NCI-H446 (cell line): Measurements from ENCODE around the gene CREB3L4.

ENCODE experiments used
- DNase-seq, 2 experiments: peaks; one replicate each; lab custom pipeline; 2025; lab: John Stamatoyannopoulos, UW

Gene CREB3L4

GRCh38 chr1:153936011-153936802 is 31.5 kb upstream of the CREB3L4 start:
- no peak for DNase-seq

GRCh38 chr1:153937331-153937730 is 30.4 kb upstream of the CREB3L4 start:
- no peak for DNase-seq

- no peak for DNase-seq
Observed at GRCh38 chr1:153938996-153939395, 28.7 kb upstream of the CREB3L4 start.

GRCh38 chr1:153939476-153939875 is 28.2 kb upstream of the CREB3L4 start:
- no peak for DNase-seq

GRCh38 chr1:153940756-153941155 is 26.9 kb upstream of the CREB3L4 start:
- DNase-seq: no peak

DNA sequence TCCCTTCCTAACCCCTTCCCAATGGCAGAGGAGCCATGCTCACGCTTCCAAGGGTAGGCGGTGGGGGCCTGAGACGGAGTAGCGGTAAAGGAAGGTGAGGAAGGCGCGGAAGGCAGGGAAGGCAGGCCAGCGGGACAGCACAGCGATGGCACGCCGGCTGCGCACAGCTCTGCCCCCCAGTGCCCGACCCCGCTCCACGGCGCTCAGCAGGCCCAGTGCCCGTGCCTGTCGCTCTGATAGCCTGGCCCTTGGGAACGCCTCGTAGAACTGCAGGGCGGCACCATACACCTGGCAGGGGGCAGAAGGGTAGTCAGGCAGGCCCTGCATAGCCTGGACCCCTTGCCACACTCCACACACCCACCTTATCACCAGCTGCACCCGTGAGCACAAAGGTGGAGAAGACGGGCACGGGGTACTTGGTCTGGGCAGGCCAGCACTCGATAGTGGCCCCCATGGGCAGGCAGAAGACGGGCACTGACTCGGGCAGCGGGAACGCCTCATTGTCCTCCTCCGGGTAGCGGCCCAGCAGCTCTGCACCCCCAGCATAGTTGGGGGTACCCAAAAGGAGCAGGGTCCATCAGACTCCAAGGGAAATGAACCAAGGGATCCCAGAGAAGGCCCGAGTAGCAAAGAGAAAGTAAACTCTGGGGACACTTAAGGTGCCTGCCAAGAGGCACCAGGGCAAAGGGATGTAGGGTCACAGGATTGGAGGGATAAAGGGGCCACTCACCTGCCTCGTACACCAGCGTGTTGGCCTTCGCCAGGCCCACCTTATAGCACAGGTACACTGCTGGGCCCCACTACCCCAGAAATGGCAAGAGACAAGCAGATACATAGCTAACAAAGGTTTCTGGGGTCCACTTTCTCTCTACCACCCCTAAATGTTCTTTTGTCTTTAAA is 25.6 kb upstream of the CREB3L4 start:
- no peak for DNase-seq

DNA sequence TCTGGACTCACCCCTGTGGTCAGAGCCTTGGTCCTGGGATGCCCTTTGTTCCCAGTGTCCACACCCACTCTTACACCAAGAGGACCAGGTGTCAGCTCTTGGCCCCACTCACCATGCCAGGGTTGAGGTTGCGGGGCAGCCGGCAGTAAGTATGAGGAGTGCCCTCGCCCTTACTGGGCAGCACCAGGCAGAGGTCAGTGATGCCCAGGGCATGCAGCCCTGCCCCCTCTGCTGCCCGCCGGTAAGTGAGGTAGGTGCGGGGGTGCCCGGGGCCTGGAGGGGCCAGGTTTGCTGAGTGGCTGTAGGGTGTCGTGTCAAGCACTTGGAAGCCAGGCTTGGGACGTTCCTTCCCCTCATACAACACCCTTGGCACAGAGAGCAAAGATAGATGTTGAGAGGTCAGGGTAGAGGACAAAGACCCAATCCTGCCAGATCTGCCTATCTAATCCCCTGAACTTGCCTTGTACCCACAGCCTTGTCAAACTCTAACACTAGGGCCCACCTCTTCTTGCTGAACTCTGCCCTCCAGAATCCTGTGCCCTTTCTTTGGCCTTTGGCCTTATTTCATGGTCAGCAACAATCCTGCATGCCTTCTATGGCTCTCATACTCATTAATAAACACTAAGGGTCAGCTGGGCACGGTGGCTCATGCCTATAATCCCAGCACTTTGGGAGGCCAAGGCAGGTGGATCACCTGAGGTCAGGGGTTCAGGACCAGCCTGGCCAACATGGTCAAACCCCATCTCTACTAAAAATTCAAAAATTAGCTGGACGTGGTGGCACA is 24.7 kb upstream of the CREB3L4 start:
- DNase-seq: no peak

- DNase-seq: no peak
Observed at GRCh38 chr1:153944005-153944826, 23.5 kb upstream of the CREB3L4 start.

DNA sequence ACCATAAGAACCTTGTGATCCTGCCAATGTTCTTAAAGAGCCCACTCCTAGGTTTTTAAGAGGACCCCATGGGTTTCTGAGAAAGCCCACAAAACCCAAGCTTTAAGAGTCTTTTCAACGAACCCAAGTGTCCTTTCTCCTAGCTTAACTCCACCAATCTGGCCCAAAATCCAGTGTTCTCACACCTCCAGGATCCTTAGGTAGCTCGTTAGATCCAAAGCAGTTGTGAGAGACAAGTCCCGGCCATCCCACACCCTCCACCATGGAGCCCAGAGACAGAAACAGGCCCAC is 22.9 kb upstream of the CREB3L4 start:
- DNase-seq: no peak

DNA sequence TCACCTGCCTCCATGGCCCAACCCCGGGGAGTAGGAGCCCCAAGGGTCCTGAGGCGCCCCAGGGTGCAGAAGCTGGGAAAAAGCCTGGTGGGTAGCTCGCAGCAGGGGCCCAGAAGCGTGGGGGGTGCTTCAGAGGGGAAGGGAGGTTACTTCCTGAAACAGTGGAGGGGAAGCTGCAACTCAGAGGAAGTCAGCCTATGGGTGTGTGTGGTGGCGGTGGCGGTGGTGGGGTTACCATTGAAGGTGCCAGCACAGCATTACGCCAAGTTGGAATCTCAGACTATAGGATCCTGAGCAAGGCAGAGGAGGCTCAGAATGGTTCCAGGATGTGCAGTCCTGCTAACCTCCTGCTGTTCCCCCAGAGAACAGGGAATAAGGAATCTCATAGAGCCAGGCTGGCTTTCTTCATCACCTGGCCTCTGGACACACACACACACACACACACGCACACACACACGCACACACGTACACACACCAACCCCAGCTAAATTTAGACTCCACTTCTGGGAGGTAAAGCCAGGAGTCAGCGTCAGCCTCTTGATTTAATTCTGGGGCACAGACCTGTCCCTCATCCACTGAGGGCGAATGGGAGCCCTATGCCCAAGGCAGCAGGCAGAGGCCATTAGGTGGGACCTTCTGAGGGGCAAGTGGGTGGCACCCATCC is 22.4 kb upstream of the CREB3L4 start:
- DNase-seq: no peak

GRCh38 chr1:153945795-153946621 is 21.7 kb upstream of the CREB3L4 start:
- DNase-seq: peak in 1 of 2 experiments; percentile 21

DNA sequence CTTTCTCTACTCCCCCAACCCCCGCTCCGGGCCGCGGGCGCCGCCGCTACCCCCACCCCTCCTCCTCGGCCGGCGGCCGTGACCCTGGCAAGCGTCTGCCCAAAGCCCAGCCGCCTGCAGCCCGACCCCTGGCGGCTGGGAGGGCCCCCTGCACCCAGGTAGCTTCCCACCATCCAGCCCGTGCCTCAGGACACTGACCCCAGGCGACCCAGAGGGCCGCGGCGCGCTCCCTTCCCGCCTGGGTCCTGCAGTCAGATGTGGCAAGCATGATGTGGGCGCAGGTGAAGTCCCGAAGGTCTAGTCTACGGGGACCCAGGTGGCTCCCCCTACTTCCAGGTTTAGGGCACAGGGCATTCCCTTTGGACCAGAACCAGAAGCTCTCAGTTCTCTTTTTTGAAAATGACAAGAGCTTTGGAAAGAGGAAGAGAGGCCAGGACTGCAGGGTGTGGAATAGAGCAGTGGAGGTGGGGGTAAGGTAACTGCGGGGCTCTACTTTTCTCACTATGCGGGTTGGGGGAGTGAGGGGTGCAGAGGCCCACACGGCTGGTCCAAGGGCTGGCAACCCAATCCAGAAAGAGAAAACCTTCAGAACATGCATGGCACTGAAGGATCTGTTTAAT is 21.0 kb upstream of the CREB3L4 start, which contains the start of gene DENND4B:
Gene DENND4B (minus strand): TSS at position 97 of the 620 bp plus-strand sequence. CDS start 2,344 bp downstream, outside the sequence.
- DNase-seq: peak; percentile 53 to 80

- no peak for DNase-seq
Observed at GRCh38 chr1:153951183-153951582, 16.5 kb upstream of the CREB3L4 start.

GRCh38 chr1:153951801-153952200 is 15.9 kb upstream of the CREB3L4 start:
- DNase-seq: no peak

- no peak for DNase-seq
Observed at GRCh38 chr1:153953859-153954365, 13.8 kb upstream of the CREB3L4 start.

GRCh38 chr1:153954826-153955225 is 12.9 kb upstream of the CREB3L4 start:
- DNase-seq: no peak

GRCh38 chr1:153956997-153957715 is 10.5 kb upstream of the CREB3L4 start:
- DNase-seq: no peak

DNA sequence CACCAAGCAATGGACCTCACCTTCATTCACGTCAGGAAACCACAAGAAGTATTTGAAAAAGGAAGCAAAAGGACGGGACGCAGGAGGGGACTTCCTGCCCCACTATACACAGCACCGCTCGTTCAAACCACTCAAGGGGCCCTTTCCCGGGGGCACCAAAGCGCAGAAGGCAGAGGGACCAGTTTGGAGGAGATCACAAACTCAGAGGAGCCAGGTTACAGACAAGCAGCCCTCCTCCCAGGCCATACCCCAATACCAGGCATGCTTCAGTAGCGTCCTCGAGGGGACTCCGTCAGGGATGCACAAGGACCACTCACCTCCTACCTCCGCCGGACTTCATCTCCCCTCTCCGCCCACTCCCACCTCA is 10.0 kb upstream of the CREB3L4 start:
- no peak for DNase-seq
